Measurements from ENCODE around the gene TMEM51. TPM values are rescaled to one million over a fixed set of nuclear protein-coding genes. Genes with fewer than 3 reads are reported as not detected.

Gene TMEM51
- total RNA-seq, 1 donor from 2014 or later, result 2.8 TPM

- intact Hi-C loops (cut with DNase I), result no loop called here
- DNase-seq (ENCODE audit: low spot score), result peak; percentile 47
These were observed 53.7 kb downstream of the TMEM51 start for GRCh38 chr1:15207031-15207828.

GRCh38 chr1:15207829-15208429 is 54.4 kb downstream of the TMEM51 start:
- DNase-seq (ENCODE audit: low spot score), result peak; percentile 61
- intact Hi-C loops (cut with DNase I), result no loop called here

DNA sequence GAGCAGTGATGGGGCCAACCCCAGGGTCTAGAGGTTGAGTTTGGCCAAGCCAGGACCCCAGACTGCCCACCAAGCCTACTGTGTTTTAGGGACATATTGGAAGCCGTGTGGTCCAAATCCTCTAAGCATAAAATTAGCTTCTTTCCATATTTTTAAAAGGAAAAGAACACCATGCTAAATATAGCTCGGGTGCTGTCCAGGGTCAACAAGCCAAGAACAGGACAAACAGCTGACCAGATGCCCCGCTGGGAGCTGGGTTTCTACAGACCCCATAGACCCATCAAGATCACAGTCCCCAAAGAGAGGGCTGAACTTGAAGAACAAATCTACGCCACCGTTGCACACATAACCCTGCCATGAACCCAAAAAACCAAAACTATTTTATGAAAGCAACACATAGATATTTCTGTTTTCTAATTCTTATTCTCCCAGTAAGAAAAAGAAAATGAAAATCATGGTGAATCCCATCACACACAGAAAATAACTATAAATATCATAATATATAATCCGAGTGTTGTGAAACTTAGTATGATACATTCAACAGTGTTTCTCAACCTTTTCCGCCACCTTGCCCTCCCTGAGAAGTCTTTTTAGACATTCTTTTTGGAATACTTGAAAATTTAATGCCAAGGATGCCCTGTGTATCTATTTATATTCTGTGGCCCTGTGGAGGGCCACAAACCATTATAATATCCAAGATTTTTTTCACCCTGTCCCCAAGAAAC is 57.3 kb downstream of the TMEM51 start:
- DNase-seq (ENCODE audit: low spot score), result no peak
- intact Hi-C loops (cut with DNase I), result no loop called here

GRCh38 chr1:15211424-15211823 is 57.9 kb downstream of the TMEM51 start:
- intact Hi-C loops (cut with DNase I), result no loop called here

GRCh38 chr1:15212216-15212953 is 58.8 kb downstream of the TMEM51 start:
- intact Hi-C loops (cut with DNase I), result no loop called here
- peak; percentile 26 for DNase-seq (ENCODE audit: low spot score)

More at GRCh38 chr1:15211424-15211823, 57.9 kb downstream of the TMEM51 start:
- DNase-seq (ENCODE audit: low spot score), result no peak

DNA sequence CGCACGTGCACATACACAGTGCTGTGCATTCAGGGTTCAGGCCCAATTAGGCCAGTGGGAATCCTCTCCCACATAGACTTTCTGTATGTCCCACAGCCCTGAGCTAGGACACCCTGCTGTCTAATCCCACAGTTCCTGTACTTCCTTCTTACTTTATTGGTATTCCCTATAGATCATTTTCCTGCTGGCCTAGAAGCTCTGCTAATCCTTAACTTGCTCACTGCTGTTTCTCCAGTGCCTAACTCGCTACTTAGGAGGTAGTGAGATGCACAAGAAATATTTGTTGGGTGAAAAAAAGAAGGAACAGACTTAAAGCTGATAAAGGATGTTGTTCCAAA is 59.4 kb downstream of the TMEM51 start:
- intact Hi-C loops (cut with DNase I), result no loop called here
- DNase-seq (ENCODE audit: low spot score), result no peak

GRCh38 chr1:15213341-15213821 is 59.8 kb downstream of the TMEM51 start:
- intact Hi-C loops (cut with DNase I), result no loop called here
- DNase-seq (ENCODE audit: low spot score), result no peak

GRCh38 chr1:15214527-15214926 is 61.0 kb downstream of the TMEM51 start:
- intact Hi-C loops (cut with DNase I), result no loop called here
- DNase-seq (ENCODE audit: low spot score), result no peak

- intact Hi-C loops (cut with DNase I), result no loop called here
- DNase-seq (ENCODE audit: low spot score), result no peak
These were observed 61.6 kb downstream of the TMEM51 start for GRCh38 chr1:15215116-15215515.

DNA sequence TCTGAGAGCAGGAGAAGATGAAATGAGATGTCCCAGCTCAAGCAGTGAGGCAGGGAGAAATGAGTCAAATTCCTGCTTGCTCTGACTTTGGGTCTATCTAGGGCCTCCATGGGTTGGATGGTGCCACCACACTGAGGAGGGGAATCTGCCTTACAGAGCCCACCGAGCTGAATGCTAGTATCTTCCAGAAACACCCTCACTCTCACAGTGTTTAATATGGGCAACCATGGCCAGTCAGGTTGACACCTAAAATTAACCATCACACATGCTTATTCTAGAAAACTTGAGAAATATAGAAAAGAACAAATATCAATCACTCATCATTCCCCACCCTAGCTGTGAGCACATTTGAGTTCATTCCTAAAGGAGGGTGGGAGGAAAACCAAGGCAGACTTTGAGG is 64.1 kb downstream of the TMEM51 start:
- intact Hi-C loops (cut with DNase I), result no loop called here
- DNase-seq (ENCODE audit: low spot score), result no peak

DNA sequence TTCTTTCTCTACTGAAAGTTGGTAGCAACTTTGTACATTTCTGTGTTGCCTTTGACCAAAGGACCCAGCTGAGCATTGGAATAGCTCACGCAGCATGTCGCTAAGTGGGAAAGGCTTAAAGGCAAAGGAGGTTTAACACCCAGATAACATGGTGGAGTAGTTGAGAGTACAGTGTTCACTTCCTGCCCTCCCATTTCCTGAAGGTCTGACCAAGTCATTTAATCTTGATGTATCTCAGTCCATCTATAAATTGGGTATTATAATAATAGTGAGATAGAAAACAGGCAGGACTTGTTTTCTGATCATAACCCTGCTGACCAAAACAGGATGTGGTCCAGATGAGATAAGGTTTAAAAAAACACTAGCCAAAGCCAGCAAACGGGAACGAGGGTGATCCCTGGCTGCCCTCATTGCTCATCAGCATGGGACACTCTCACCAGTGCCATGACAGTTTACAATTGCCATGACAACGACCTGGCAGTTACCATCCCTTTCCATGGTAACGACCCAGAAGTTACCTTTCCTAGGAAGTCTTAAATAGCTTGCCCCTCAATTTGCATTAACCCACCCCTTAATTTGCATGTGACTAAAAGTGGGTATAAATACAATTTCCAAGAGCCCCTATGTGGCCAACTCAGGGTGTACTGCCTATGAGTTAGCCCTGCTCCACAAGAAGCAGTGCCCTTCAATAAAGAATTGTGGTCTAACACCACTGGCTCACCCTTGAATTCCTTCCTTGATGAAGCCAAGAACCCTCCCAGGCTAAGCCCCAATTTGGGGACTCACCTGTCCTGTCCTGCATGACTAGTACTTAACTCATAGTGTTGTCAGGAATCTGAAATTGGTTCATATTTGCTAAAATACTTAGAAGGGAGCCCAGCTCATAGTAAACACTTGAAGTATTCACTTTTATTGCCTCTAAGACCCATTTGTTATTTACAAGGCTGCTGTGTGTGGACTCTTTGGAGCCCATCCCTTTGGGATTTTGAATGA is 65.0 kb downstream of the TMEM51 start:
- no peak for DNase-seq (ENCODE audit: low spot score)
- intact Hi-C loops (cut with DNase I), result no loop called here

DNA sequence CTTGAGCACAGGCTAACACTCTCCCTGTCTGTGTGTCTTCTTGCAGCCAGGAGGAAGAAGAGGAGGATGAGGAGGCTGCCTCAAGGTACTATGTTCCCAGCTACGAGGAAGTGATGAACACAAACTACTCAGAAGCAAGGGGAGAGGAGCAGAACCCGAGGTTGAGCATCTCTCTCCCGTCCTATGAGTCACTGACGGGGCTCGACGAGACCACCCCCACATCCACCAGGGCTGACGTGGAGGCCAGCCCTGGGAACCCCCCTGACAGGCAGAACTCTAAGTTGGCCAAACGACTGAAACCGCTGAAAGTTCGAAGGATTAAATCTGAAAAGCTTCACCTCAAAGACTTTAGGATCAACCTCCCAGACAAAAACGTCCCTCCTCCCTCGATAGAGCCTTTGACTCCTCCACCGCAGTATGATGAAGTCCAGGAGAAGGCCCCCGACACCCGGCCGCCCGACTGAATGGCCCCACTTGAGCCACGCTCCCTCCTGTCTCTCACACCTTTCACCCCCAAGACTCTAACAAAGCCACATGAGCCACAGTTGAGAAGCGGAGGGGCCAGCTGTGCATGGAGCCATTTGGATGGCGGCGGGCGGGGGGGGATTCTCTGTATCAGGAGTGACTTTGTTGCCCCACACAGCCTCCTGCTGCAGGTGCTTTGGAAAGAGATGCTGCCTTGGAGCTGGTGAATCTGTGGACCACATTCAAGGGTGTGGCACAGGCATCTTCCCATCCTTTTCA is 65.9 kb downstream of the TMEM51 start:
- DNase-seq (ENCODE audit: low spot score), result no peak
- intact Hi-C loops (cut with DNase I), result no loop called here

- no peak for DNase-seq (ENCODE audit: low spot score)
- intact Hi-C loops (cut with DNase I), result no loop called here
These were observed 66.5 kb downstream of the TMEM51 start for GRCh38 chr1:15220024-15220392.

DNA sequence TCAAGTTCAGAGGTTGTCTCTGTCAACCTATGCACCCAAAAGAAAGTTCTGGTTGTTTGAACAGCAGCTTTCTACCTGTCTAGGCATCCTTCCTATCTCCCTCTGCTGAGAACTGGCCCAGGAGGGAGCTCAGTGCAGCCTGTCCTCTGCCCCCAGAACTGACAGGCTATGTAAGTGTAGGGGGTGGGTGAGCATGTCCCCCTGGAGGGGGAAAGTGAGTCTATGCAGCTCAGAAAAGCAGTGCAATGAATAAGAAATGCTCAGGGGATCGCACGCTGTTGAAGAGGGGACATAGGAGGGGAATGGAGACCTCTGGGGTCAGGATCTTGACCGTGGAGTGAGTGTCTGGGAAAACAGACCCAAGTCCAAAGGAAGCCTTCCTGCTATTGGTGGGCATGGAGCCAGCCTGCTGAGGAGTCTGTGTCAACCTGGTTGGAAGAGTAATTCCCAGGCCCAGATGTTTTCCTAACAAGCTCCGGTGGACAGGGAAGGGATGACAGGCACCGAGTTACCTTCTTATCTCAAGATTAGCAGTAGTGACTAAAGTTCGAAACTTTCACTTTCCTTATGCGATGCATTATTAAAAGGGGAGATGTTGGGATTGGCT is 67.4 kb downstream of the TMEM51 start:
- no peak for DNase-seq (ENCODE audit: low spot score)
- intact Hi-C loops (cut with DNase I), result no loop called here

DNA sequence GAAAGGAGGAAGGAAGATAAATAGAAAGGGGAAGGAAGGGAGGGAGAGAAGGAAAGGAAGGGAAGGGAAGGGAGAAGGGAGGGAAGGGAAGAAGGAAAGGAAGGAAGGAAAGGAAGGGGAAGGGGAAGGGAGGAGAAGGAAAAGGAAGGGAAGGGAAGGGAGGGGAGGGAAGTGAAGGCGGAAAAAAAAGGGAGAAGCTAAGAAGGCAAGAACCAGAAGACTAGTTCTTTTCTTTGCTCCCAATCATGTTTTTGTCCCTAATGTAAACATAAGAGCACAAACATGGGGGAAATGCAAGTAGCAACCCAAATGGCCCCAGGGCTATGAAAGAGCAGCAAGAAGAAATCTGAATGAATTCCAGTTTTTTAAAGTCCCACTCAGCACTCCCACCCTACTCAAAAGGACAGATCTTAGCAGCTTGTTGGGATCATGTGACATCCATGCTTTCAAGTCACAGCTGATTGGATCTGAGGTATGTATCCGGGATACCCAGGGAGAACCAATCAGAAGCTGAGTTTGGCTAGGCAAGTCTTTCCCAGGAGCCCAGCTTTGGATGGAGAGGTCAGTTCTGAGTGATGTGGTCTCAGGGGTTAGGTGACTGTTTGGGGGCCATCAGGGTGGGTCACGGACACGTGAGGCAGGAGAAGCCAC is 69.2 kb downstream of the TMEM51 start:
- no peak for DNase-seq (ENCODE audit: low spot score)
- intact Hi-C loops (cut with DNase I), result no loop called here

DNA sequence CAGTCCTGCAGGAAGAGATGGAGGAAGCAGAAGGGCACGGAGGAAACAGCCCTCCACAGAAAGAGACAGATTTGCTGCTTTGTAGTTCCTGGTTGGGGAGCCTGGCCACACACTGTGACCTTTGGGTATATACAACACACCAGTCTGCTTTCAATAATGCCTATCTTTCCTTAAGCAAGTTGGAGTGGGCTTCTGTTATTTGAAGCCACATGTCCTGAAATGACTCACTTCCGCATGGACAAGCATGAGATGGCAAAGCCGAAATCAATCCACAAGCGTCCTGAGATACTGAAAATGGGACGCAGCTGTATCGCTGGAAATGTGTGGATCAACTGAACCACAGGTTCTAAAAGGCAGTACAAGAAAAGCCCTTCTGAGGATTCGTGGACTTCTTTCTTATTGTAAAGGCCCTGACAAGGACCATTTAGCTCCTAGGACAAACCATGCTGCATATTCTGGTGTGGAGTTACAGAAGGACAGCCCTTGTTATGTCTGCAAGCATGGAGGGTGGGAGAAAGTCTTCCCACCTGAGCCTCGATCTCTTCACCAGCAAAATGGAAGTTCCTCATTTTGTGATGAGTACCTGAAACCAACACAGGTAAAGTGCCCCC is 70.8 kb downstream of the TMEM51 start:
- no peak for DNase-seq (ENCODE audit: low spot score)
- intact Hi-C loops (cut with DNase I), result no loop called here

GRCh38 chr1:15224974-15225373 is 71.4 kb downstream of the TMEM51 start:
- no peak for DNase-seq (ENCODE audit: low spot score)
- intact Hi-C loops (cut with DNase I), result no loop called here
